Measurements from ENCODE around the gene MUC6.

GRCh38 chr11:969651-970205, 66.8 kb downstream of the MUC6 start:
- no peak for TF ChIP-seq FOXM1 (IDR thresholded peaks at IDR 0.05; ENCODE audit: low read depth)
- TF ChIP-seq GABPA (IDR thresholded peaks at IDR 0.05; ENCODE audit: low read depth): no peak
- TF ChIP-seq SMC3 (IDR thresholded peaks at IDR 0.05; ENCODE audit: low read depth, low read length): no peak
- TF ChIP-seq CTCF (IDR thresholded peaks at IDR 0.05): no peak
- TF ChIP-seq CHD2 (IDR thresholded peaks at IDR 0.05; ENCODE audit: low read length, partially characterized antibody): no peak
- TF ChIP-seq USF2 (IDR thresholded peaks at IDR 0.05; ENCODE audit: borderline replicate concordance, low read depth, low read length): no peak
- TF ChIP-seq EP300 (IDR thresholded peaks at IDR 0.05; ENCODE audit: borderline replicate concordance in 1 of 2, low read depth in 1 of 2, low read length in 1 of 2): no peak

All from SK-N-SH (cell line).